GM12875 (cell line): ENCODE measurements around the gene KIT.

Experiments used
- H3K4me3 ChIP-seq: one replicate; pipeline ENCODE4 v1.5.1; 2011; ENCODE audit warnings: low read depth, low read length, control low read depth
- CTCF ChIP-seq: IDR thresholded peaks from 2 replicates; pipeline ENCODE4 v1.5.1; 2011; ENCODE audit warnings: low read depth, mild to moderate bottlenecking, control low read depth, inconsistent platforms, low read length, moderate library complexity, borderline replicate concordance; ENCODE audit not compliant: insufficient read depth

Gene KIT

GRCh38 chr4:54683616-54684346 lies 26.0 kb downstream of the KIT start:
- TF ChIP-seq CTCF: peak; percentile 60
- H3K4me3 ChIP-seq: no peak overlapping the region

- no peak for TF ChIP-seq CTCF
These were observed 28.1 kb downstream of the KIT start for GRCh38 chr4:54685810-54686209.

DNA sequence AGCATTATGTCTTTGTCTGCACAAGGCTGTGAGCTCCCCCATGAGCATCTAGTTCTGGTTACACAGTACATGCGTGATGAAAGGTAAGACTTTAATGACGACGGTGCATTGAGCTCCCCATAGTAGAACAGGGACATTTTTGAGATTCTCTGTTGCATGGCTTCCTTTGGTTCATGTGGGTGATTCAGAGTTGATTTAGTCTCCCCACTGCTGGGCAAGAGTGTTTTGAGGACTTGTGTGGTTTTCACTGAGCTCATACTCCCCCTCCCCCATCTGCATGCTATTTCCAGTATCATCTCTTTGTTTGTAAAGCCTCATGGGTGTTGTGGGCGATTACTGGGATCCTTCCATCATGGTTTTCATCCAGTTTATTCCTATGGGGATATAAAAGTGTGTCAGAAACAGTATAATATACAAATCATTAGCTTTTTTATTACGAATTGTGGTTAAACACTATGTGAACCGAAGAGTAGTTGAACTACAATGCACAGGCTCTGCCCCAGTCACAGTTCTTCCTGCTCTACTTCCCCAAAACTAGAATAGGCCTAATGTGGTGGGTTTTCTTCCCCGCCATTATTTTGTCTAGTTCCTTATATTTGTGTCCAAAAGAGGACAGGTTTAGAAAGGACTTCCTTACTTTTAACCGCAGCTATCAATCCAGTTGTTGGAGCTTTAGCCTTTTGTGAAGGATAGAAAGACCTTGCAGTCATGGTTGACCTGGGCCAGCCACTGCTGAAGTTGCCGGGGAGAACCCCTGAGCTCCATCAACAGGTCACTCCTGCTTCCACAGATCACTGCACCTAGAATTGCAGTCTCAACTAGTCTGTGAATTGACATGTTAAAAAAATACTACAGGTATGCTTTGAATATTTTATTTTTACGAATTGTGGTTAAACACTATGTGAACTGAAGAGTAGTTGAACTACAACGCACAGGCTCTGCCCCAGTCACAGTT lies 30.4 kb downstream of the KIT start:
- no peak overlapping the region for H3K4me3 ChIP-seq
- no peak for TF ChIP-seq CTCF

More at GRCh38 chr4:54685810-54686209, 28.1 kb downstream of the KIT start:
- no peak overlapping the region for H3K4me3 ChIP-seq

DNA sequence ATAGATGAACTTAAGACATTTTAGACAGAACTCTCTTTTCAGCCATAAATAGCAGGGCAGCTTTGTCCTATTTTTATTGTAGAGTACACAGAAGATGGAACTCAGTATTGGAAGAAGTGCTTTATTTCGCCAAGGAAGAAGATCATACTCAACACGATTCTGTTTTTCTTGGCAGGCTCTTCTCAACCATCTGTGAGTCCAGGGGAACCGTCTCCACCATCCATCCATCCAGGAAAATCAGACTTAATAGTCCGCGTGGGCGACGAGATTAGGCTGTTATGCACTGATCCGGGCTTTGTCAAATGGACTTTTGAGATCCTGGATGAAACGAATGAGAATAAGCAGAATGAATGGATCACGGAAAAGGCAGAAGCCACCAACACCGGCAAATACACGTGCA lies 37.6 kb downstream of the KIT start:
- no peak for TF ChIP-seq CTCF
- no peak overlapping the region for H3K4me3 ChIP-seq

DNA sequence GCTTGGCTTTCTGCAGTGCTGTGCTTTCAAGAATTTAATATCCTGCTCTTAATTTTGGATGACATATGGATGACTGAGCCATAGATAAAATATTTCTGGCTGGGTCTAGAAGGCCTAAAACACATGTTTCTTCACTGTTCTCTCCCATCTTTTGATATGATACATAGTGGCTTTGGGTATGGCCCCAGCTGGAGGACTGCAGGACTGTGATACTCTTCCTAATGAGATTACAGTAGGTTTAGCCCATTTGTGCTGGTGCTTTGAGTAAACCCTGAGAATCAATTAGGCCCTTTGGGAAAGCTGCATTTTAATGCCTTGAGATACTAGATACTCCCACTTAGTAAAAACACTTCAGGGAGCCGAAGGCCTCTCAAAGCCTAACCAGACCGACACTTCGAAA lies 38.0 kb downstream of the KIT start:
- no peak for TF ChIP-seq CTCF
- H3K4me3 ChIP-seq: no peak overlapping the region

- no peak overlapping the region for H3K4me3 ChIP-seq
- TF ChIP-seq CTCF: no peak
These were observed 38.9 kb downstream of the KIT start for GRCh38 chr4:54696649-54697048.

GRCh38 chr4:54700986-54701385 lies 43.2 kb downstream of the KIT start:
- H3K4me3 ChIP-seq: no peak overlapping the region
- no peak for TF ChIP-seq CTCF
